Liver (tissue), 9 donors: ENCODE measurements around the gene KIF21B. TPM values are rescaled to one million over a fixed set of nuclear protein-coding genes. Genes with fewer than 3 reads are reported as not detected.

Experiments
- DNase-seq: peaks from one replicate; pipeline ENCODE4 v3.0.0-alpha.2; 2017; ENCODE audit warnings: low spot score
- H3K27ac ChIP-seq, 2 donors: one replicate each; pipeline ENCODE4 v1.7.0; 2013; ENCODE audit warnings: inconsistent platforms in 2 of 2, low read length in 2 of 2, control low read depth in 1 of 2, low read depth in 1 of 2, mild to moderate bottlenecking in 1 of 2
- H3K27me3 ChIP-seq, 4 donors: one replicate each; pipeline versions ENCODE4 v1.6.1 to v1.7.0; 2013; ENCODE audit warnings: low read length in 3 of 4, inconsistent platforms in 1 of 4, mild to moderate bottlenecking in 1 of 4, moderate library complexity in 1 of 4; ENCODE audit not compliant: control insufficient read depth in 4 of 4, insufficient read depth in 4 of 4
- H3K36me3 ChIP-seq, 4 donors: one replicate each; pipeline versions ENCODE4 v1.6.1 to v1.7.0; 2013; ENCODE audit warnings: low read length in 3 of 4, mild to moderate bottlenecking in 3 of 4, low read depth in 1 of 4, moderate library complexity in 1 of 4; ENCODE audit not compliant: control insufficient read depth in 4 of 4, insufficient read depth in 3 of 4
- H3K4me1 ChIP-seq, 4 donors: one replicate each; pipeline versions ENCODE4 v1.6.1 to v1.7.0; 2013; ENCODE audit warnings: low read length in 3 of 4, mild to moderate bottlenecking in 3 of 4, moderate library complexity in 1 of 4; ENCODE audit not compliant: control insufficient read depth in 4 of 4, insufficient read depth in 4 of 4
- H3K4me3 ChIP-seq, 3 donors: one replicate each; pipeline versions ENCODE4 v1.6.1 to v1.7.0; 2013; ENCODE audit warnings: low read length in 3 of 3, control low read depth in 1 of 3, low read depth in 1 of 3, mild to moderate bottlenecking in 1 of 3
- H3K9ac ChIP-seq, 2 donors: one replicate each; pipeline ENCODE4 v1.7.0; 2013; ENCODE audit warnings: low read length in 2 of 2, mild to moderate bottlenecking in 2 of 2, moderate library complexity in 2 of 2, control low read depth in 1 of 2, low read depth in 1 of 2
- H3K9me3 ChIP-seq, 4 donors: one replicate each; pipeline versions ENCODE4 v1.6.1 to v1.7.0; 2013; ENCODE audit warnings: low read length in 3 of 4; ENCODE audit not compliant: control insufficient read depth in 4 of 4
- EGR1 ChIP-seq, 2 donors: IDR thresholded peaks; 2 replicates each; pipeline ENCODE4 v1.6.1; 2016 to 2018; ENCODE audit warnings: antibody characterized with exemption in 2 of 2, low read depth in 2 of 2
- FOXA1 ChIP-seq: IDR thresholded peaks from 2 replicates; pipeline ENCODE4 v1.6.1; 2016; ENCODE audit warnings: antibody characterized with exemption
- GABPA ChIP-seq, 2 donors: IDR thresholded peaks in 1 of 2; conservative IDR thresholded peaks in 1 of 2; 2 replicates each; pipeline ENCODE4 v1.6.1; 2016; ENCODE audit warnings: antibody characterized with exemption in 2 of 2, mild to moderate bottlenecking in 1 of 2, moderate library complexity in 1 of 2
- HNF4A ChIP-seq, 2 donors: conservative IDR thresholded peaks; 2 replicates each; pipeline ENCODE4 v1.6.1; 2016; ENCODE audit warnings: antibody characterized with exemption in 2 of 2, mild to moderate bottlenecking in 2 of 2
- HNF4G ChIP-seq: IDR thresholded peaks from 2 replicates; pipeline ENCODE4 v1.6.1; 2016; ENCODE audit warnings: antibody characterized with exemption
- JUND ChIP-seq, 2 donors: IDR thresholded peaks; 2 replicates each; pipeline ENCODE4 v1.6.1; 2016; ENCODE audit warnings: antibody characterized with exemption in 2 of 2
- NR2F2 ChIP-seq: IDR thresholded peaks from 2 replicates; pipeline ENCODE4 v1.6.1; 2016; ENCODE audit warnings: antibody characterized with exemption
- RAD21 ChIP-seq, 2 donors: IDR thresholded peaks; 2 replicates each; pipeline ENCODE4 v1.6.1; 2016; ENCODE audit warnings: antibody characterized with exemption in 2 of 2, mild to moderate bottlenecking in 2 of 2
- RXRA ChIP-seq, 2 donors: IDR thresholded peaks; 2 replicates each; pipeline ENCODE4 v1.6.1; 2017 to 2018; ENCODE audit warnings: antibody characterized with exemption in 2 of 2, mild to moderate bottlenecking in 1 of 2
- SP1 ChIP-seq: IDR thresholded peaks from 2 replicates; pipeline ENCODE4 v1.6.1; 2018; ENCODE audit warnings: antibody characterized with exemption, mild to moderate bottlenecking
- TAF1 ChIP-seq: conservative IDR thresholded peaks from 2 replicates; pipeline ENCODE4 v1.6.1; 2016; ENCODE audit warnings: antibody characterized with exemption, mild to moderate bottlenecking
- YY1 ChIP-seq: IDR thresholded peaks from 2 replicates; pipeline ENCODE4 v1.6.1; 2016; ENCODE audit warnings: antibody characterized with exemption, mild to moderate bottlenecking
- WGBS: extraction: QIAGEN DNeasy Blood & Tissue Kit; methylation state at CpG from one replicate; pipeline ENCODE4 v1.1.7; 2013; 5-methylcytosine and 5-hydroxymethylcytosine counted together
- polyA plus RNA-seq, 2 donors: library from polyadenylated mRNA; stranded (reverse) in 1 of 2; unstranded in 1 of 2; fragments of 200-250 nt in 1 of 2; fragments of >200 nt in 1 of 2; fragmentation: Nextera tagmentation in 1 of 2; extraction: Ambion mirVana in 1 of 2; gene quantifications; one replicate each; pipeline versions ENCODE4 v1.2.1 to v1.2.3, GENCODE V29; 2013 to 2015
- total RNA-seq, 2 donors: library from RNA; depleted of rRNA; stranded (reverse); fragments of >200 nt; gene quantifications; one replicate each; pipeline ENCODE4 v1.2.3, GENCODE V29; 2014
- TF ChIP-seq, protein P1 (sequence below): IDR thresholded peaks from 2 replicates; pipeline ENCODE4 v1.6.1; 2016; ENCODE audit warnings: antibody characterized with exemption
- TF ChIP-seq, protein P2 (sequence below): fragments of 150-350 bp; IDR thresholded peaks from 2 replicates; pipeline ENCODE4 v1.5.1; 2017; ENCODE audit warnings: improper control_type of control experiment, low read depth, low read length; ENCODE audit not compliant: missing input control
- TF ChIP-seq, protein P3 (sequence below): IDR thresholded peaks from 2 replicates; pipeline ENCODE4 v1.6.1; 2016; ENCODE audit warnings: antibody characterized with exemption
- TF ChIP-seq, protein P4 (sequence below): IDR thresholded peaks from 2 replicates; pipeline ENCODE4 v1.6.1; 2016; ENCODE audit warnings: antibody characterized with exemption
- TF ChIP-seq, protein P5 (sequence below): IDR thresholded peaks from 2 replicates; pipeline ENCODE4 v1.6.1; 2016; ENCODE audit warnings: antibody characterized with exemption, mild to moderate bottlenecking
- donor health status: healthy.
- donor health status: healthy.
- donor health status: healthy.
- donor health status: healthy.
- donor health status: healthy.

Gene KIF21B
- total and polyA plus RNA-seq, 4 donors: 0.42 to 1.9 (median 1.0) TPM

DNA sequence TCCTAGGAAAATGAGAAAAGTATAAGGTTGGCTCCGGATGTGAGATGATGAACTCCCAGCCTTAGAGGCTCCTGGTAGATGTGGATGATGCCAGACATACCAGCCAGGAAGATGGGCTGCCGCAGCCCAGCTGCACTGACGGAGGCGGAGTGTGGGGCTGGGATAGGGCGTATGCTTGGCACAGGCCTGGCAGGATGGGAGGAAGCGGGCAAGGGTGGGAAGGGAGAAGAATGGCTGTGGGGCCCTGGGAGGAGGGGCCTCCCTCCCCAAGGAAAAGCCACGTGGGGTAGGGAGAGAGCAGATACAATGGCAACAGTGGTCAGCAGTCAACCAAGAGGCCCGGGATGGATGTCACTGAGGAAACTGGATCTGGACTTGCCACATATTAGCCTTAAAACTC, 41.3 kb upstream of the KIF21B start:
- H3K9me3 ChIP-seq: no peaks in the 10 kb centered on the region
- H3K36me3 ChIP-seq: no peaks in the 10 kb centered on the region
- no peak overlapping the region for H3K4me3 ChIP-seq
- no peaks in the 10 kb centered on the region for H3K27me3 ChIP-seq
- H3K4me1 ChIP-seq: peaks cover 0 to 5% (median 0%) of the 10 kb centered on the region in 4 donors
- H3K9ac ChIP-seq: no peak overlapping the region
- H3K27ac ChIP-seq: no peak overlapping the region
- 83% methylated on average over 8 of the region's 8 CpGs for WGBS
- DNase-seq: no peak
- TF ChIP-seq, protein P1, sequence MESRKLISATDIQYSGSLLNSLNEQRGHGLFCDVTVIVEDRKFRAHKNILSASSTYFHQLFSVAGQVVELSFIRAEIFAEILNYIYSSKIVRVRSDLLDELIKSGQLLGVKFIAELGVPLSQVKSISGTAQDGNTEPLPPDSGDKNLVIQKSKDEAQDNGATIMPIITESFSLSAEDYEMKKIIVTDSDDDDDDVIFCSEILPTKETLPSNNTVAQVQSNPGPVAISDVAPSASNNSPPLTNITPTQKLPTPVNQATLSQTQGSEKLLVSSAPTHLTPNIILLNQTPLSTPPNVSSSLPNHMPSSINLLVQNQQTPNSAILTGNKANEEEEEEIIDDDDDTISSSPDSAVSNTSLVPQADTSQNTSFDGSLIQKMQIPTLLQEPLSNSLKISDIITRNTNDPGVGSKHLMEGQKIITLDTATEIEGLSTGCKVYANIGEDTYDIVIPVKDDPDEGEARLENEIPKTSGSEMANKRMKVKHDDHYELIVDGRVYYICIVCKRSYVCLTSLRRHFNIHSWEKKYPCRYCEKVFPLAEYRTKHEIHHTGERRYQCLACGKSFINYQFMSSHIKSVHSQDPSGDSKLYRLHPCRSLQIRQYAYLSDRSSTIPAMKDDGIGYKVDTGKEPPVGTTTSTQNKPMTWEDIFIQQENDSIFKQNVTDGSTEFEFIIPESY: no peak
- TF ChIP-seq YY1 (no peak), GABPA (IDR thresholded peaks at IDR 0.05 in 1 of 2, conservative IDR thresholded peaks at IDR 0.05 in 1 of 2) (no peak), JUND (IDR thresholded peaks at IDR 0.05) (no peak), HNF4G (no peak), RXRA (IDR thresholded peaks at IDR 0.05) (no peak), SP1 (no peak), EGR1 (IDR thresholded peaks at IDR 0.05; ENCODE audit: low read depth in 2 of 2) (no peak), RAD21 (IDR thresholded peaks at IDR 0.05) (no peak), NR2F2 (no peak), HNF4A (conservative IDR thresholded peaks at IDR 0.05) (no peak), TAF1 (no peak), FOXA1 (no peak)
- TF ChIP-seq, protein P2, sequence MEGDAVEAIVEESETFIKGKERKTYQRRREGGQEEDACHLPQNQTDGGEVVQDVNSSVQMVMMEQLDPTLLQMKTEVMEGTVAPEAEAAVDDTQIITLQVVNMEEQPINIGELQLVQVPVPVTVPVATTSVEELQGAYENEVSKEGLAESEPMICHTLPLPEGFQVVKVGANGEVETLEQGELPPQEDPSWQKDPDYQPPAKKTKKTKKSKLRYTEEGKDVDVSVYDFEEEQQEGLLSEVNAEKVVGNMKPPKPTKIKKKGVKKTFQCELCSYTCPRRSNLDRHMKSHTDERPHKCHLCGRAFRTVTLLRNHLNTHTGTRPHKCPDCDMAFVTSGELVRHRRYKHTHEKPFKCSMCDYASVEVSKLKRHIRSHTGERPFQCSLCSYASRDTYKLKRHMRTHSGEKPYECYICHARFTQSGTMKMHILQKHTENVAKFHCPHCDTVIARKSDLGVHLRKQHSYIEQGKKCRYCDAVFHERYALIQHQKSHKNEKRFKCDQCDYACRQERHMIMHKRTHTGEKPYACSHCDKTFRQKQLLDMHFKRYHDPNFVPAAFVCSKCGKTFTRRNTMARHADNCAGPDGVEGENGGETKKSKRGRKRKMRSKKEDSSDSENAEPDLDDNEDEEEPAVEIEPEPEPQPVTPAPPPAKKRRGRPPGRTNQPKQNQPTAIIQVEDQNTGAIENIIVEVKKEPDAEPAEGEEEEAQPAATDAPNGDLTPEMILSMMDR: no peak
- TF ChIP-seq, protein P3, sequence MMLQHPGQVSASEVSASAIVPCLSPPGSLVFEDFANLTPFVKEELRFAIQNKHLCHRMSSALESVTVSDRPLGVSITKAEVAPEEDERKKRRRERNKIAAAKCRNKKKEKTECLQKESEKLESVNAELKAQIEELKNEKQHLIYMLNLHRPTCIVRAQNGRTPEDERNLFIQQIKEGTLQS: no peak
- TF ChIP-seq, protein P4, sequence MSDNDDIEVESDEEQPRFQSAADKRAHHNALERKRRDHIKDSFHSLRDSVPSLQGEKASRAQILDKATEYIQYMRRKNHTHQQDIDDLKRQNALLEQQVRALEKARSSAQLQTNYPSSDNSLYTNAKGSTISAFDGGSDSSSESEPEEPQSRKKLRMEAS: no peak

DNA sequence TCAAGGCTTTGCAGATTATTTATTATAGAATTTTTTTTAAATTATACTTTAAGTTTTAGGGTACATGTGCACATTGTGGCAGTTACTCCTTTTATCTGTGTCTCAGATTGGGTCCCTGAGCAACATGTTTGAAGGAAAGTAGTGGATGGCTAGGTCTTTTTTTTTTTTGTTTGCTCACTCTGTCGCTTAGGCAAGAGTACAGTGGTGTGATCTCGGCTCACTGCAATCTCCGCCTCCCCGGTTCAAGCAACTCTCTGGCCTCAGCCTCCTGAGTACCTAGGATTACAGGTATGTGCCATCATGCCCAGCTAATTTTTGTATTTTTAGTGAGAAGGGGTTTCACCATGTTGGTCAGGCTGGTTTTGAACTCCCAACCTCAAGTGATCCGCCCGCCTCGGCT, 39.6 kb upstream of the KIF21B start:
- no peaks in the 10 kb centered on the region for H3K9me3 ChIP-seq
- no peak for DNase-seq
- 65% methylated on average over 7 of the region's 7 CpGs for WGBS
- H3K36me3 ChIP-seq: no peaks in the 10 kb centered on the region
- H3K9ac ChIP-seq: no peak overlapping the region
- H3K27me3 ChIP-seq: no peaks in the 10 kb centered on the region
- no peak overlapping the region for H3K4me3 ChIP-seq
- peaks cover 0 to 5% (median 0%) of the 10 kb centered on the region in 4 donors for H3K4me1 ChIP-seq
- H3K27ac ChIP-seq: no peak overlapping the region
- TF ChIP-seq SP1: no peak
- TF ChIP-seq, protein P4: no peak
- TF ChIP-seq EGR1 (IDR thresholded peaks at IDR 0.05; ENCODE audit: low read depth in 2 of 2): no peak
- no peak for TF ChIP-seq RAD21 (IDR thresholded peaks at IDR 0.05)
- TF ChIP-seq, protein P1: no peak
- TF ChIP-seq, protein P5, sequence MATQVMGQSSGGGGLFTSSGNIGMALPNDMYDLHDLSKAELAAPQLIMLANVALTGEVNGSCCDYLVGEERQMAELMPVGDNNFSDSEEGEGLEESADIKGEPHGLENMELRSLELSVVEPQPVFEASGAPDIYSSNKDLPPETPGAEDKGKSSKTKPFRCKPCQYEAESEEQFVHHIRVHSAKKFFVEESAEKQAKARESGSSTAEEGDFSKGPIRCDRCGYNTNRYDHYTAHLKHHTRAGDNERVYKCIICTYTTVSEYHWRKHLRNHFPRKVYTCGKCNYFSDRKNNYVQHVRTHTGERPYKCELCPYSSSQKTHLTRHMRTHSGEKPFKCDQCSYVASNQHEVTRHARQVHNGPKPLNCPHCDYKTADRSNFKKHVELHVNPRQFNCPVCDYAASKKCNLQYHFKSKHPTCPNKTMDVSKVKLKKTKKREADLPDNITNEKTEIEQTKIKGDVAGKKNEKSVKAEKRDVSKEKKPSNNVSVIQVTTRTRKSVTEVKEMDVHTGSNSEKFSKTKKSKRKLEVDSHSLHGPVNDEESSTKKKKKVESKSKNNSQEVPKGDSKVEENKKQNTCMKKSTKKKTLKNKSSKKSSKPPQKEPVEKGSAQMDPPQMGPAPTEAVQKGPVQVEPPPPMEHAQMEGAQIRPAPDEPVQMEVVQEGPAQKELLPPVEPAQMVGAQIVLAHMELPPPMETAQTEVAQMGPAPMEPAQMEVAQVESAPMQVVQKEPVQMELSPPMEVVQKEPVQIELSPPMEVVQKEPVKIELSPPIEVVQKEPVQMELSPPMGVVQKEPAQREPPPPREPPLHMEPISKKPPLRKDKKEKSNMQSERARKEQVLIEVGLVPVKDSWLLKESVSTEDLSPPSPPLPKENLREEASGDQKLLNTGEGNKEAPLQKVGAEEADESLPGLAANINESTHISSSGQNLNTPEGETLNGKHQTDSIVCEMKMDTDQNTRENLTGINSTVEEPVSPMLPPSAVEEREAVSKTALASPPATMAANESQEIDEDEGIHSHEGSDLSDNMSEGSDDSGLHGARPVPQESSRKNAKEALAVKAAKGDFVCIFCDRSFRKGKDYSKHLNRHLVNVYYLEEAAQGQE: no peak
- TF ChIP-seq HNF4A (conservative IDR thresholded peaks at IDR 0.05): no peak
- TF ChIP-seq JUND (IDR thresholded peaks at IDR 0.05): no peak
